ENCODE data around the gene SARNP. TPM values are rescaled to one million over a fixed set of nuclear protein-coding genes. Genes with fewer than 3 reads are reported as not detected.

SARNP gene
- total RNA-seq, 1 donor = 53.6 TPM

- Histone ChIP-seq H2AFZ (ENCODE audit: low read length) (peak overlapping the region; percentile 33), H3K4me1 (ENCODE audit: insufficient read depth, low read length) (peaks cover 43% of the 10 kb centered on the region), H3K27me3 (ENCODE audit: insufficient read depth, low read length) (no peaks in the 10 kb centered on the region), H3K27ac (ENCODE audit: low read depth, low read length) (no peak overlapping the region), H3K4me3 (ENCODE audit: insufficient read depth, low read length) (no peak overlapping the region), H3K4me2 (ENCODE audit: insufficient read depth, low read length) (no peak overlapping the region), H3K9me3 (ENCODE audit: low read depth, low read length) (no peaks in the 10 kb centered on the region), H3K79me2 (ENCODE audit: insufficient read depth, low read length) (no peaks in the 10 kb centered on the region), H4K20me1 (ENCODE audit: insufficient read depth, low read length) (no peaks in the 10 kb centered on the region), H3K36me3 (ENCODE audit: insufficient read depth, low read length) (no peaks in the 10 kb centered on the region)
- TF ChIP-seq, protein P1, sequence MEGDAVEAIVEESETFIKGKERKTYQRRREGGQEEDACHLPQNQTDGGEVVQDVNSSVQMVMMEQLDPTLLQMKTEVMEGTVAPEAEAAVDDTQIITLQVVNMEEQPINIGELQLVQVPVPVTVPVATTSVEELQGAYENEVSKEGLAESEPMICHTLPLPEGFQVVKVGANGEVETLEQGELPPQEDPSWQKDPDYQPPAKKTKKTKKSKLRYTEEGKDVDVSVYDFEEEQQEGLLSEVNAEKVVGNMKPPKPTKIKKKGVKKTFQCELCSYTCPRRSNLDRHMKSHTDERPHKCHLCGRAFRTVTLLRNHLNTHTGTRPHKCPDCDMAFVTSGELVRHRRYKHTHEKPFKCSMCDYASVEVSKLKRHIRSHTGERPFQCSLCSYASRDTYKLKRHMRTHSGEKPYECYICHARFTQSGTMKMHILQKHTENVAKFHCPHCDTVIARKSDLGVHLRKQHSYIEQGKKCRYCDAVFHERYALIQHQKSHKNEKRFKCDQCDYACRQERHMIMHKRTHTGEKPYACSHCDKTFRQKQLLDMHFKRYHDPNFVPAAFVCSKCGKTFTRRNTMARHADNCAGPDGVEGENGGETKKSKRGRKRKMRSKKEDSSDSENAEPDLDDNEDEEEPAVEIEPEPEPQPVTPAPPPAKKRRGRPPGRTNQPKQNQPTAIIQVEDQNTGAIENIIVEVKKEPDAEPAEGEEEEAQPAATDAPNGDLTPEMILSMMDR (IDR thresholded peaks at IDR 0.05; ENCODE audit: extremely low read depth, low read depth, low read length) = no peak
- DNase-seq (ENCODE audit: insufficient read length, low spot score, missing footprints) = no peak
Measured at GRCh38 chr12:55850893-55851292, 33.4 kb upstream of the SARNP start.

DNA sequence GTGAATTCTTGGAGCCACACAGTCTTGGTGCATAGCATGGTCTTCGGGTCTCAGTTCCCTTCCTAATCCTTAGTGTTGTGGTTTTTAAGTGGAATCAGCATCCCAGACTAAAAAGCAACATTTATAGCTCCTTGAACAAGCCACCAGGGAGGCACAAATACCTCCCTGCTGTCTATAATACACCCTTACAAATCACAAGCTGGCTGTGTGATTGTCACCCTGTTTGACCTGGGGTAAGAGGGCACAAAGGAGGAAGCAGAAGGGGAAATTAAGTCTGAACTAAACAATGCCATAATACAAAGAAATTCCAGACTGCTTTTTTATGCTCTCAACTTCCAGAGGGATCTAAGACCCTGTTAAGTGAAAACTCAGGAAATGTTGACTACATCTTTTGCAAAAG lies 32.9 kb upstream of the SARNP start:
- H3K4me3 ChIP-seq (ENCODE audit: insufficient read depth, low read length) = no peak overlapping the region
- no peaks in the 10 kb centered on the region for H3K79me2 ChIP-seq (ENCODE audit: insufficient read depth, low read length)
- no peaks in the 10 kb centered on the region for H3K27me3 ChIP-seq (ENCODE audit: insufficient read depth, low read length)
- no peaks in the 10 kb centered on the region for H4K20me1 ChIP-seq (ENCODE audit: insufficient read depth, low read length)
- no peak for DNase-seq (ENCODE audit: insufficient read length, low spot score, missing footprints)
- H3K36me3 ChIP-seq (ENCODE audit: insufficient read depth, low read length) = no peaks in the 10 kb centered on the region
- no peak overlapping the region for H3K4me2 ChIP-seq (ENCODE audit: insufficient read depth, low read length)
- H3K4me1 ChIP-seq (ENCODE audit: insufficient read depth, low read length) = peaks cover 46% of the 10 kb centered on the region
- no peaks in the 10 kb centered on the region for H3K9me3 ChIP-seq (ENCODE audit: low read depth, low read length)
- TF ChIP-seq, protein P1 (IDR thresholded peaks at IDR 0.05; ENCODE audit: extremely low read depth, low read depth, low read length) = no peak
- peak overlapping the region; percentile 99 for H3K27ac ChIP-seq (ENCODE audit: low read depth, low read length)
- peak overlapping the region; percentile 33 for H2AFZ ChIP-seq (ENCODE audit: low read length)

- H3K36me3 ChIP-seq (ENCODE audit: insufficient read depth, low read length) = no peaks in the 10 kb centered on the region
- no peak for DNase-seq (ENCODE audit: insufficient read length, low spot score, missing footprints)
- peak overlapping the region; percentile 15 for H3K4me2 ChIP-seq (ENCODE audit: insufficient read depth, low read length)
- H4K20me1 ChIP-seq (ENCODE audit: insufficient read depth, low read length) = no peaks in the 10 kb centered on the region
- peak overlapping the region; percentile 99 for H3K27ac ChIP-seq (ENCODE audit: low read depth, low read length)
- H3K27me3 ChIP-seq (ENCODE audit: insufficient read depth, low read length) = no peaks in the 10 kb centered on the region
- H3K9me3 ChIP-seq (ENCODE audit: low read depth, low read length) = no peaks in the 10 kb centered on the region
- H3K79me2 ChIP-seq (ENCODE audit: insufficient read depth, low read length) = no peaks in the 10 kb centered on the region
- TF ChIP-seq, protein P1 (IDR thresholded peaks at IDR 0.05; ENCODE audit: extremely low read depth, low read depth, low read length) = no peak
- peak overlapping the region; percentile 33 for H2AFZ ChIP-seq (ENCODE audit: low read length)
- H3K4me3 ChIP-seq (ENCODE audit: insufficient read depth, low read length) = no peak overlapping the region
- peaks cover 50% of the 10 kb centered on the region for H3K4me1 ChIP-seq (ENCODE audit: insufficient read depth, low read length)
Measured at GRCh38 chr12:55849616-55850343, 32.3 kb upstream of the SARNP start.

- peak; percentile 90 for DNase-seq (ENCODE audit: insufficient read length, low spot score, missing footprints)
- Histone ChIP-seq H3K4me3 (ENCODE audit: insufficient read depth, low read length) (peak overlapping the region; percentile 34), H3K4me2 (ENCODE audit: insufficient read depth, low read length) (peak overlapping the region; percentile 70), H4K20me1 (ENCODE audit: insufficient read depth, low read length) (no peaks in the 10 kb centered on the region), H3K4me1 (ENCODE audit: insufficient read depth, low read length) (peaks cover 57% of the 10 kb centered on the region), H3K36me3 (ENCODE audit: insufficient read depth, low read length) (no peaks in the 10 kb centered on the region), H3K9me3 (ENCODE audit: low read depth, low read length) (no peaks in the 10 kb centered on the region), H3K27me3 (ENCODE audit: insufficient read depth, low read length) (no peaks in the 10 kb centered on the region), H3K79me2 (ENCODE audit: insufficient read depth, low read length) (no peaks in the 10 kb centered on the region), H2AFZ (ENCODE audit: low read length) (peak overlapping the region; percentile 11), H3K27ac (ENCODE audit: low read depth, low read length) (peak overlapping the region; percentile 99)
- TF ChIP-seq, protein P1 (IDR thresholded peaks at IDR 0.05; ENCODE audit: extremely low read depth, low read depth, low read length) = no peak
Measured at GRCh38 chr12:55847603-55848291, 30.2 kb upstream of the SARNP start.
